Esophagus muscularis mucosa (tissue), 4 donors: ENCODE data around the gene PPP3CB. TPM values are rescaled to one million over a fixed set of nuclear protein-coding genes. Genes with fewer than 3 reads are reported as not detected.
"Not testable (repeated sequence)": the region's sequence is repeated elsewhere in the genome, so short reads cannot be mapped to it uniquely, and the experiment has no call there.

Experiments used
- DNase-seq: peaks from one replicate; pipeline ENCODE4 v3.0.0-alpha.2; 2017; ENCODE audit errors: extremely low spot score
- H3K27ac ChIP-seq, 4 donors: fragments of 200-600 bp; sonication (generic); replicated peaks in 1 of 4; 1 replicate in 3 of 4; 2 replicates in 1 of 4; pipeline ENCODE4 v1.5.1; 2016 to 2019; ENCODE audit warnings: mild to moderate bottlenecking in 1 of 4
- H3K27me3 ChIP-seq, 4 donors: fragments of 200-600 bp; sonication (generic); one replicate each; pipeline versions ENCODE4 v1.5.1 to v1.6.0; 2016 to 2019
- H3K36me3 ChIP-seq, 4 donors: fragments of 200-600 bp; sonication (generic); one replicate each; pipeline ENCODE4 v1.5.1; 2016 to 2019
- H3K4me1 ChIP-seq, 4 donors: fragments of 200-600 bp; sonication (generic); one replicate each; pipeline ENCODE4 v1.5.1; 2016 to 2019
- H3K4me3 ChIP-seq, 4 donors: fragments of 200-600 bp; sonication (generic); 1 replicate in 2 of 4; 2 replicates in 2 of 4; pipeline ENCODE4 v1.5.1; 2016 to 2019; ENCODE audit warnings: mild to moderate bottlenecking in 4 of 4, moderate library complexity in 1 of 4
- H3K9me3 ChIP-seq, 4 donors: fragments of 200-600 bp; sonication (generic); 1 replicate in 3 of 4; 2 replicates in 1 of 4; pipeline ENCODE4 v1.5.1; 2016 to 2019
- CTCF ChIP-seq, 3 experiments: fragments of 200-600 bp in 2 of 3; fragments of 450-650 bp in 1 of 3; sonication (generic) in 2 of 3; IDR thresholded peaks; one replicate each; pipeline ENCODE4 v1.5.1; 2017 to 2019; ENCODE audit warnings: antibody characterized with exemption in 3 of 3, mild to moderate bottlenecking in 2 of 3, moderate library complexity in 1 of 3
- EP300 ChIP-seq: sonication (generic); formaldehyde crosslinking; IDR thresholded peaks from one replicate; pipeline ENCODE4 v1.6.1; 2017; ENCODE audit warnings: antibody characterized with exemption
- POLR2A ChIP-seq: fragments of 450-650 bp; IDR thresholded peaks from one replicate; pipeline ENCODE4 v1.6.1; 2017; ENCODE audit warnings: antibody characterized with exemption, moderate library complexity, mild to moderate bottlenecking, low read depth
- POLR2AphosphoS5 ChIP-seq, 2 donors: sonication (generic); formaldehyde crosslinking; IDR thresholded peaks; one replicate each; pipeline ENCODE4 v1.6.1; 2017; ENCODE audit warnings: antibody characterized with exemption in 2 of 2
- WGBS: methylation state at CpG from one replicate; pipeline ENCODE4 v1.1.5; 2018; 5-methylcytosine and 5-hydroxymethylcytosine counted together
- intact Hi-C: fragments of 100-400 bp; cut with DNase I; formaldehyde crosslinking; loops from one replicate; pipeline ENCODE4 v1.15.1; 2023
- total RNA-seq, 4 donors: library from RNA; depleted of rRNA; stranded (reverse); fragments of >200 nt; gene quantifications; one replicate each; pipeline versions ENCODE4 v1.1.0 to v1.2.1, GENCODE V29; 2016

Gene PPP3CB
- total RNA-seq, 4 donors from 2014 or later = 67.1 to 106 (median 71.6) TPM

- no peak for DNase-seq
- WGBS = 94% methylated on average over 3 of the region's 3 CpGs
- H3K4me3 ChIP-seq = no peak overlapping the region
- no peaks in the 10 kb centered on the region for H3K27me3 ChIP-seq
- H3K9me3 ChIP-seq = no peaks in the 10 kb centered on the region
- TF ChIP-seq POLR2AphosphoS5 (IDR thresholded peaks at IDR 0.05) (no peak), POLR2A (no peak), EP300 (no peak), CTCF (IDR thresholded peaks at IDR 0.05) (no peak)
- no peak overlapping the region for H3K27ac ChIP-seq
- peaks cover 0 to 14% (median 5%) of the 10 kb centered on the region in 4 donors for H3K36me3 ChIP-seq
- H3K4me1 ChIP-seq = peaks cover 7 to 39% (median 14%) of the 10 kb centered on the region in 4 donors
- intact Hi-C loops = no loop called here
These were observed 90.3 kb downstream of the PPP3CB start for GRCh38 chr10:73405556-73405955.

GRCh38 chr10:73404690-73405089 lies 91.1 kb downstream of the PPP3CB start:
- DNase-seq = no peak
- Histone ChIP-seq H3K27me3 (no peaks in the 10 kb centered on the region), H3K4me1 (peaks cover 7 to 39% (median 12%) of the 10 kb centered on the region in 4 donors), H3K4me3 (no peak overlapping the region), H3K36me3 (peaks cover 0 to 15% (median 7%) of the 10 kb centered on the region in 4 donors), H3K9me3 (no peaks in the 10 kb centered on the region), H3K27ac (no peak overlapping the region)
- TF ChIP-seq EP300 = no peak
- TF ChIP-seq POLR2AphosphoS5 (IDR thresholded peaks at IDR 0.05) = no peak
- TF ChIP-seq POLR2A = no peak
- no peak for TF ChIP-seq CTCF (IDR thresholded peaks at IDR 0.05)
- intact Hi-C loops = no loop called here
- WGBS = 95% methylated on average over 9 of the region's 9 CpGs

GRCh38 chr10:73401636-73402035 lies 94.2 kb downstream of the PPP3CB start:
- H3K36me3 ChIP-seq = peaks cover 15 to 35% (median 20%) of the 10 kb centered on the region in 4 donors
- intact Hi-C loops = no loop called here
- H3K4me3 ChIP-seq = no peak overlapping the region
- peaks cover 3 to 28% (median 7%) of the 10 kb centered on the region in 4 donors for H3K4me1 ChIP-seq
- WGBS = 97% methylated on average over 6 of the region's 6 CpGs
- H3K9me3 ChIP-seq = no peaks in the 10 kb centered on the region
- TF ChIP-seq CTCF (IDR thresholded peaks at IDR 0.05) = no peak
- no peak for DNase-seq
- H3K27ac ChIP-seq = no peak overlapping the region
- no peaks in the 10 kb centered on the region for H3K27me3 ChIP-seq

GRCh38 chr10:73399063-73399462 lies 96.8 kb downstream of the PPP3CB start:
- TF ChIP-seq EP300 (no peak), POLR2AphosphoS5 (IDR thresholded peaks at IDR 0.05) (no peak), POLR2A (no peak), CTCF (IDR thresholded peaks at IDR 0.05) (no peak)
- intact Hi-C loops = no loop called here
- H3K27me3 ChIP-seq = no peaks in the 10 kb centered on the region
- peaks cover 0 to 17% (median 0%) of the 10 kb centered on the region in 4 donors for H3K4me1 ChIP-seq
- no peaks in the 10 kb centered on the region for H3K9me3 ChIP-seq
- no peak overlapping the region for H3K27ac ChIP-seq
- DNase-seq = no peak
- 73% methylated on average over 4 of the region's 4 CpGs for WGBS
- H3K4me3 ChIP-seq = no peak overlapping the region
- H3K36me3 ChIP-seq = peaks cover 34 to 61% (median 41%) of the 10 kb centered on the region in 4 donors

- no peak for DNase-seq
- no peaks in the 10 kb centered on the region for H3K9me3 ChIP-seq
- intact Hi-C loops = no loop called here
- H3K27ac ChIP-seq = no peak overlapping the region
- peaks cover 0 to 14% (median 0%) of the 10 kb centered on the region in 4 donors for H3K4me1 ChIP-seq
- no peaks in the 10 kb centered on the region for H3K27me3 ChIP-seq
- H3K36me3 ChIP-seq = peaks cover 34 to 62% (median 43%) of the 10 kb centered on the region in 4 donors
- TF ChIP-seq EP300 = no peak
- TF ChIP-seq POLR2AphosphoS5 (IDR thresholded peaks at IDR 0.05) = no peak
- no peak for TF ChIP-seq CTCF (IDR thresholded peaks at IDR 0.05)
- TF ChIP-seq POLR2A = no peak
- WGBS = 98% methylated on average over 6 of the region's 6 CpGs
- no peak overlapping the region for H3K4me3 ChIP-seq
These were observed 97.8 kb downstream of the PPP3CB start for GRCh38 chr10:73398024-73398423.

- 100% methylated on average over 3 of the region's 4 CpGs for WGBS
- H3K9me3 ChIP-seq, H3K27ac ChIP-seq, intact Hi-C loops, H3K27me3 ChIP-seq, H3K4me1 ChIP-seq, DNase-seq, H3K4me3 ChIP-seq: not testable (repeated sequence)
- peaks cover 49 to 78% (median 55%) of the 10 kb centered on the region in 4 donors for H3K36me3 ChIP-seq
These were observed 101.5 kb downstream of the PPP3CB start for GRCh38 chr10:73394325-73394724.
